Keratinocyte (primary cell): ENCODE data around the gene RNF141. TPM values are rescaled to one million over a fixed set of nuclear protein-coding genes. Genes with fewer than 3 reads are reported as not detected.

ENCODE experiments used
- DNase-seq: peaks from one replicate; pipeline ENCODE4 v3.0.0-alpha.2; 2011; ENCODE audit warnings: low read depth, missing footprints, low spot score
- FAIRE-seq: peaks from 2 replicates; lab custom pipeline; 2011; peaks lifted over from hg19 to GRCh38; lab: Jason Lieb, UNC
- H2AFZ ChIP-seq: 2 replicates; pipeline ENCODE4 v1.6.0; 2012; ENCODE audit warnings: low read length, control low read depth, inconsistent platforms; ENCODE audit not compliant: control insufficient read depth
- H3K27ac ChIP-seq: 2 replicates; pipeline ENCODE4 v1.5.1; 2011; ENCODE audit warnings: low read length; ENCODE audit not compliant: control insufficient read depth, insufficient read depth
- H3K27me3 ChIP-seq: 3 replicates; pipeline ENCODE4 v1.6.0; 2011; ENCODE audit warnings: low read length; ENCODE audit not compliant: control insufficient read depth, insufficient read depth; ENCODE audit errors: extremely low read depth
- H3K36me3 ChIP-seq, 2 experiments: 2 replicates in 1 of 2; 3 replicates in 1 of 2; pipeline ENCODE4 v1.5.1; 2011; ENCODE audit warnings: low read length in 2 of 2, mild to moderate bottlenecking in 1 of 2; ENCODE audit not compliant: control insufficient read depth in 2 of 2, insufficient read depth in 2 of 2; ENCODE audit errors: extremely low read depth in 1 of 2
- H3K4me1 ChIP-seq: 3 replicates; pipeline ENCODE4 v1.5.1; 2011; ENCODE audit warnings: low read length; ENCODE audit not compliant: control insufficient read depth, insufficient read depth; ENCODE audit errors: extremely low read depth
- H3K4me2 ChIP-seq: 3 replicates; pipeline ENCODE4 v1.6.0; 2011; ENCODE audit warnings: low read depth, low read length; ENCODE audit not compliant: control insufficient read depth, insufficient read depth; ENCODE audit errors: extremely low read depth
- H3K4me3 ChIP-seq, 3 experiments: fragments of 200-600 bp in 1 of 3; sonication (generic) in 1 of 3; 2 replicates in 2 of 3; 3 replicates in 1 of 3; pipeline ENCODE4 v1.5.1; 2011 to 2016; ENCODE audit warnings: low read length in 3 of 3, mild to moderate bottlenecking in 3 of 3, control low read depth in 2 of 3, inconsistent platforms in 1 of 3, low read depth in 1 of 3, mixed read lengths in 1 of 3, mixed run types in 1 of 3, moderate library complexity in 1 of 3; ENCODE audit not compliant: control insufficient read depth in 2 of 3, insufficient read depth in 2 of 3; ENCODE audit errors: extremely low read depth in 1 of 3
- H3K79me2 ChIP-seq: 2 replicates; pipeline ENCODE4 v1.6.0; 2012; ENCODE audit warnings: low read length; ENCODE audit not compliant: control insufficient read depth, insufficient read depth
- H3K9ac ChIP-seq: 3 replicates; pipeline ENCODE4 v1.6.0; 2011; ENCODE audit warnings: low read length; ENCODE audit not compliant: control insufficient read depth, insufficient read depth; ENCODE audit errors: extremely low read depth
- H3K9me1 ChIP-seq: 3 replicates; pipeline ENCODE4 v1.6.0; 2011; ENCODE audit warnings: low read length; ENCODE audit not compliant: control insufficient read depth, insufficient read depth; ENCODE audit errors: extremely low read depth
- H3K9me3 ChIP-seq: 2 replicates; pipeline ENCODE4 v1.5.1; 2012; ENCODE audit warnings: low read depth, low read length; ENCODE audit not compliant: control insufficient read depth
- H4K20me1 ChIP-seq: 3 replicates; pipeline ENCODE4 v1.6.0; 2011; ENCODE audit warnings: low read length; ENCODE audit not compliant: control insufficient read depth, insufficient read depth; ENCODE audit errors: extremely low read depth
- CTCF ChIP-seq, 3 experiments: IDR thresholded peaks in 1 of 3; conservative IDR thresholded peaks in 1 of 3; optimal IDR thresholded peaks in 1 of 3; 2 replicates in 2 of 3; 3 replicates in 1 of 3; pipeline versions ENCODE3 to v1.5.1; 2011; ENCODE audit warnings: low read length in 3 of 3, mild to moderate bottlenecking in 3 of 3, moderate library complexity in 2 of 3, control low read depth in 1 of 3, inconsistent platforms in 1 of 3; ENCODE audit not compliant: insufficient read depth in 2 of 3; ENCODE audit errors: extremely low read depth in 1 of 3
- EZH2 ChIP-seq: IDR thresholded peaks from one replicate; pipeline ENCODE4 v1.6.1; 2012; ENCODE audit warnings: inconsistent platforms, mild to moderate bottlenecking, low read length, moderate library complexity
- dilution Hi-C: fragments of 300-500 bp; cut with MboI; formaldehyde crosslinking; loops from one replicate; pipeline ENCODE4 v1.7.0; 2020; ENCODE audit warnings: low sequenced_read_pairs; ENCODE audit not compliant: extremely low pct_ligation_motif_present
- polyA plus RNA-seq, 5 experiments: library from polyadenylated mRNA; depleted of rRNA in 3 of 5; stranded (reverse) in 3 of 5; stranded (forward) in 1 of 5; unstranded in 1 of 5; fragments of >200 nt; gene quantifications; 1 replicate in 1 of 5; 2 replicates in 3 of 5; 3 replicates in 1 of 5; pipeline versions ENCODE4 v1.2.1 to v1.2.3, GENCODE V29; 2011 to 2012; ENCODE audit warnings: missing spikeins in 2 of 5, low read depth in 1 of 5, low replicate concordance in 1 of 5

Gene RNF141
- polyA plus RNA-seq, 1 donor (not counting 4 experiments of a cell fraction or from before 2014, with no cell fraction given), result 59.1 TPM

GRCh38 chr11:10490398-10491241 is 50.4 kb downstream of the RNF141 start:
- dilution Hi-C loops, result no loop called here
- TF ChIP-seq CTCF (optimal IDR thresholded peaks at IDR 0.05 in 1 of 3, IDR thresholded peaks at IDR 0.05 in 1 of 3, conservative IDR thresholded peaks at IDR 0.05 in 1 of 3; ENCODE audit: extremely low read depth in 1 of 3, insufficient read depth in 2 of 3, low read length in 3 of 3), result no peak
- TF ChIP-seq EZH2, result no peak
- peaks cover 16 to 36% of the 10 kb centered on the region in 2 experiments for H3K36me3 ChIP-seq

DNA sequence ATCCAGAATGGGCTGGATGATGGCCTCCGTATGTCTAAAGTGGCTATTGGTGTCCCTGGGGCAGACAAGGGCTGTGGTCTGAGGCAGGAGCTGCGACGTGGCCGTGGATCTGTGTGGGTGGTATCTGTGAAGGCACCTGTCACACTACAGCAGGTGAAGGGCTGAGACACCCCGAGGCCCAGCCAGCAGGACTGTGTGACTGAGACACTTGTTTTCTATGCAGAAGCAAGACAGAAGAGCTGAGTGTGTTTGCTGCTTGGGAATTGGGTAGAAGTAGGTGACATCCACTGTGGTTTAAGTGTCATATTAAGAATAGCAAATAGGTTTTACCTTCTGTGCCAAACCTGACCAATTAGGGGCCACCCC is 51.0 kb downstream of the RNF141 start:
- H3K27me3 ChIP-seq, result no peaks in the 10 kb centered on the region
- no peaks in the 10 kb centered on the region for H3K79me2 ChIP-seq
- H3K4me3 ChIP-seq, result no peak overlapping the region
- H3K4me2 ChIP-seq, result no peak overlapping the region
- H3K9me1 ChIP-seq, result no peaks in the 10 kb centered on the region
- H3K36me3 ChIP-seq, result peaks cover 12 to 30% of the 10 kb centered on the region in 2 experiments
- H3K9ac ChIP-seq, result peak overlapping the region; percentile 77
- H3K9me3 ChIP-seq, result no peaks in the 10 kb centered on the region
- peak; percentile 52 for FAIRE-seq
- dilution Hi-C loops, result no loop called here
- no peaks in the 10 kb centered on the region for H4K20me1 ChIP-seq
- TF ChIP-seq EZH2, result no peak
- TF ChIP-seq CTCF (optimal IDR thresholded peaks at IDR 0.05 in 1 of 3, IDR thresholded peaks at IDR 0.05 in 1 of 3, conservative IDR thresholded peaks at IDR 0.05 in 1 of 3; ENCODE audit: extremely low read depth in 1 of 3, insufficient read depth in 2 of 3, low read length in 3 of 3), result no peak
- H3K4me1 ChIP-seq, result peaks cover 34% of the 10 kb centered on the region
- no peak overlapping the region for H2AFZ ChIP-seq
- DNase-seq, result no peak
- H3K27ac ChIP-seq, result peak overlapping the region; percentile 95

More at GRCh38 chr11:10490398-10491241, 50.4 kb downstream of the RNF141 start:
- Histone ChIP-seq H3K9ac (no peak overlapping the region), H3K4me3 (no peak overlapping the region), H2AFZ (no peak overlapping the region), H3K27ac (peak overlapping the region; percentile 95), H3K4me2 (no peak overlapping the region), H3K79me2 (no peaks in the 10 kb centered on the region), H4K20me1 (no peaks in the 10 kb centered on the region), H3K27me3 (no peaks in the 10 kb centered on the region), H3K9me3 (no peaks in the 10 kb centered on the region), H3K9me1 (no peaks in the 10 kb centered on the region), H3K4me1 (peaks cover 34% of the 10 kb centered on the region)
- FAIRE-seq (peak; percentile 61), DNase-seq (peak; percentile 55)
